Measurements from ENCODE around the gene KLHL21.

GRCh38 chr1:6578624-6579373 lies 23.9 kb downstream of the KLHL21 start:
- TF ChIP-seq CTCF (IDR thresholded peaks at IDR 0.05) (no peak), CREB1 (CRISPR knock-in tag; IDR thresholded peaks at IDR 0.05) (no peak), ZNF416 (CRISPR knock-in tag; IDR thresholded peaks at IDR 0.05) (no peak), ZNF317 (CRISPR knock-in tag; IDR thresholded peaks at IDR 0.05; ENCODE audit: borderline replicate concordance, low read depth) (no peak), USF1 (CRISPR knock-in tag; IDR thresholded peaks at IDR 0.05) (no peak), HMGXB4 (CRISPR knock-in tag; IDR thresholded peaks at IDR 0.05) (no peak), TP53 (CRISPR knock-in tag; IDR thresholded peaks at IDR 0.05) (no peak), RELA (CRISPR knock-in tag; IDR thresholded peaks at IDR 0.05; ENCODE audit: borderline replicate concordance) (no peak), ZNF512 (CRISPR knock-in tag; IDR thresholded peaks at IDR 0.05; ENCODE audit: borderline replicate concordance) (no peak), ATF1 (CRISPR knock-in tag; IDR thresholded peaks at IDR 0.05) (no peak), ZMAT4 (CRISPR knock-in tag; IDR thresholded peaks at IDR 0.05) (no peak), ESRRA (CRISPR knock-in tag; IDR thresholded peaks at IDR 0.05; ENCODE audit: borderline replicate concordance) (no peak), FOXP1 (CRISPR knock-in tag; IDR thresholded peaks at IDR 0.05; ENCODE audit: borderline replicate concordance) (no peak), NR3C1 (CRISPR knock-in tag; conservative IDR thresholded peaks at IDR 0.05; ENCODE audit: low read depth) (no peak)

All from WTC11 (cell line).